Coronary artery (tissue), 2 donors: ENCODE measurements around the gene PHC1.

ENCODE experiments used
- DNase-seq: peaks from one replicate; pipeline ENCODE4 v3.0.0-alpha.2; 2017; ENCODE audit warnings: low spot score
- H3K27ac ChIP-seq, 2 donors: fragments of 200-600 bp; sonication (generic); one replicate each; pipeline ENCODE4 v1.5.1; 2016 to 2019
- H3K4me3 ChIP-seq: fragments of 200-600 bp; sonication (generic); 2 replicates; pipeline ENCODE4 v1.5.1; 2016; ENCODE audit warnings: mild to moderate bottlenecking, moderate library complexity
- TF ChIP-seq, protein P1 (sequence below): fragments of 200-600 bp; sonication (generic); IDR thresholded peaks from one replicate; pipeline ENCODE4 v1.5.1; 2019; ENCODE audit warnings: antibody characterized with exemption

PHC1 gene

DNA sequence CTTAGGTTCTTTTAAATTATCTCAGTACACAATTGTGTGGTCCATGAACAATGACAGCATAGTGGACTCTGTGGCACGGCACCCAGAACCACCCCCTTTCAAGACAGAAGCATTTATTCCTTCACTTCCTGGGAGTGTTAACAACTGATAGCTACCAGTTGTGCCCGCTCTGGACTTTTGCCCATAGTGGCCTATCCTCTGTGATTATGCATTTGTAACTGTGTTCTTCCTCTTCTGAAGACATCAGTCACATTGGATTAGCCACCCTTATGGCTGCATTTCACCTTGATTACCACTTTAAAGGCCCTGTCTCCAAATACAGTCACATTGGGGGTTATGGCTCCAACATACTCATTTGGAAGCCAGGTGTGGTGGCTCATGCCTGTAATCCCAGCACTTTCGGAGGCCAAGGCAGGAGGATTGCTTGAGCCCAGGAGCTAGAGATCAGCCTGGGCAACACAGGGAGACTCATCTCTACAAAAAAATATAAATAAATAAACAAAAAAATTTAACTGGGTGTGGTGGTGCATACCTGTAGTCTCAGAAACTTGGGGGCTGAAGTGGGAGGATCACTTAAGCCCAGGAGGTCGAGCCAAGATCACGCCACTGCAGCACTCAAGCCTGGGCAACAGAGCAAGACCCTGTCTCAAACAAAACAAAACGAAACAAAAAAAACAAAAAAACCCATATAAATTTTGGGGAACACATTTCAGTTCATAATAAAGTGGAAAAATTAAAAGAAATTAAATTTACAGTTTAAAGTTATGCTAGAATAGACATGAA is 27.6 kb upstream of the PHC1 start:
- TF ChIP-seq, protein P1, sequence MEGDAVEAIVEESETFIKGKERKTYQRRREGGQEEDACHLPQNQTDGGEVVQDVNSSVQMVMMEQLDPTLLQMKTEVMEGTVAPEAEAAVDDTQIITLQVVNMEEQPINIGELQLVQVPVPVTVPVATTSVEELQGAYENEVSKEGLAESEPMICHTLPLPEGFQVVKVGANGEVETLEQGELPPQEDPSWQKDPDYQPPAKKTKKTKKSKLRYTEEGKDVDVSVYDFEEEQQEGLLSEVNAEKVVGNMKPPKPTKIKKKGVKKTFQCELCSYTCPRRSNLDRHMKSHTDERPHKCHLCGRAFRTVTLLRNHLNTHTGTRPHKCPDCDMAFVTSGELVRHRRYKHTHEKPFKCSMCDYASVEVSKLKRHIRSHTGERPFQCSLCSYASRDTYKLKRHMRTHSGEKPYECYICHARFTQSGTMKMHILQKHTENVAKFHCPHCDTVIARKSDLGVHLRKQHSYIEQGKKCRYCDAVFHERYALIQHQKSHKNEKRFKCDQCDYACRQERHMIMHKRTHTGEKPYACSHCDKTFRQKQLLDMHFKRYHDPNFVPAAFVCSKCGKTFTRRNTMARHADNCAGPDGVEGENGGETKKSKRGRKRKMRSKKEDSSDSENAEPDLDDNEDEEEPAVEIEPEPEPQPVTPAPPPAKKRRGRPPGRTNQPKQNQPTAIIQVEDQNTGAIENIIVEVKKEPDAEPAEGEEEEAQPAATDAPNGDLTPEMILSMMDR, result no peak
- Histone ChIP-seq H3K27ac (no peak overlapping the region), H3K4me3 (no peak overlapping the region)
- no peak for DNase-seq

DNA sequence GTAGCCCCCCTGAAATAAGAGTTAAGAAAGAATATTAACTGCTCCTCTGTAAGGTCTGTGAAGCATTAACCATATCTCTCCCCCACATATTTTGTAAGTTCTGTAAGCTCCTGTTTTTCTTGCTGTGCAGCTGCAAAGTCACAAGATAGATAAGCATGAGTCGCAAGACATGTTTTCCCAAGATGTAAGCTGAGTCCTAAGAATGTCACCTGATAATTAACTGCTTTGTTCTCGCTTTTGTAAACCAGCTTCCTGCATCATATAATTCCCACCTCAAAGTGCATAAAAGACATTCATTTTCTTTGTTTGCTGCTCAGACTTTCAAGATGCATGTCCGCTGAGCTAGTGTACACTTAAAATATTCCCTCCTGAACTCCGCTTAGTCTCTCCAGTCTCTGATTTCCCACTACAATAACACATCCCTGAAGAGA is 27.0 kb upstream of the PHC1 start:
- Histone ChIP-seq H3K27ac (no peak overlapping the region), H3K4me3 (no peak overlapping the region)
- no peak for DNase-seq
- TF ChIP-seq, protein P1, result no peak

DNA sequence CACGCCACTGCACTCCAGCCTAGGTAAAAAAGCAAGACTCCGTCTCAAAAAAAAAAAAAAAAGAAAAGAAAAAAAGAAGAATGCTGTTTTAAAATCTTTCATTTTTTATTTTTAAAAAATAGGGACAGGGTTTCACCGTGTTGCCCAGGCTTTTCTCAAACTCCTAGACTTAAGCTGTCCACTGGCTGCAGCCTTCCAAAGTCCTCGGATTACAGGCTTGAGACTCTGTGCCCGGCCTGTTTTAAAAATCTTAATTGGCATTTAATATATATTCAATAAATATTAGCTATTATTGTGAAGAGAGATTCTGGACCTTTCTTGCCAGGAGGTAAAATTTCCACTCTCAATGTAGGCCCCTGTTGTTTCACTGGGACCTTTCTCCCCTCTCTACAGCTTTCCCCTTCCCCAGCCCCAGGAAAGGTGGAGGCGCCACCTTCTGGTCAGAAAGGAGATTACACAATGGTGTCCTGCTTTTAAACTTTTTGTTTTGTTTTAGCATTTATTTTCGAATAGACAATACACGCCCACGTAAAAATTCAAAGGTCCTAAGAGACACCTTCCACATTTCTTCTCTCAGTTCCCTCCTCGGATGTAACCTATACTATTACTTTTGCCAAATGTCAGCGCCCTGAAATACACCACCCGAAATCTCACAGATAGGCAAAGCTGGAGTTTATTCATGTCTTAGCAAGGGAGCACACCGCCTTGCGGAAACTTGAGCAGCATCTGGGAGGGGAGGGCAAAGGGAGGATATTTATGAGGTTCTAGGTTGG is 23.8 kb upstream of the PHC1 start:
- Histone ChIP-seq H3K27ac (no peak overlapping the region), H3K4me3 (peak overlapping the region; percentile 69)
- DNase-seq, result no peak
- TF ChIP-seq, protein P1, result peak; percentile 67

DNA sequence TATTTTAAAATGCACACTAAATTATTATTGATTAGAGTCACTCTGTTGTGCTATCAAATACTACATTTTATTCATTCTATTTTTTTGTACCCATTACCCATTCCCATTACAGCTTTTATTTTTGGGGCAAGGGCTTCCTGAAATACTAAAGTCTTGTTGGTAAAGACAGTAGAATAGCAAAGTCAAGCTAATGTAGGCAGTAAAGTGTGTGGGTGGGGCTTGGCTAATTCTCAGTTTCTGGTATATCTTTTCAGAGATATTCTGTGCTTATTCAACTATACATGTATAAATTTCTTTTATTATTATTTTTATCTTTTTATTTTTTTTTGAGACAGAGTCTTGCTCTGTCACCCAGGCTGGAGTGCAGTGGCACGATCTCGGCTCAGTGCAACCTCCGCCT is 22.3 kb upstream of the PHC1 start:
- TF ChIP-seq, protein P1, result no peak
- H3K27ac ChIP-seq, result no peak overlapping the region
- DNase-seq, result no peak
- H3K4me3 ChIP-seq, result no peak overlapping the region

DNA sequence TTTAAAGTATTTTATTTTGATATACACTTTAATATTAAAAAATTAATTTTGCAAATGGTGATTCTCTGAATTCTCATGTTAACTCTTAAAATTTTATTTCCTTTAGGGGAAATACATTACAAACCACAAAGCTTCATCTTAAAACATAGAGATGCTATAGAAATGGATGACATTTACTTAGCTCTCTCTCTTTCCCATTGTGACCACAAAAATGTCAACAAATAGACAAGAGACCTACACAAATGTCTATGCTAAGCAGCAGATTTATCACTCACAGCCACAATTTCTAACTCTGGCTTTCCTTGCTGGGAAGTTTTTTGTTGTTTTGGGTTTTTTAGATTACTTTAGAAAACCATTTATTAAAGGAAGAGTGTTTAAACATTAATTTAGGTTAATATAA is 19.9 kb upstream of the PHC1 start:
- no peak overlapping the region for H3K27ac ChIP-seq
- no peak overlapping the region for H3K4me3 ChIP-seq
- DNase-seq, result no peak
- TF ChIP-seq, protein P1, result no peak

DNA sequence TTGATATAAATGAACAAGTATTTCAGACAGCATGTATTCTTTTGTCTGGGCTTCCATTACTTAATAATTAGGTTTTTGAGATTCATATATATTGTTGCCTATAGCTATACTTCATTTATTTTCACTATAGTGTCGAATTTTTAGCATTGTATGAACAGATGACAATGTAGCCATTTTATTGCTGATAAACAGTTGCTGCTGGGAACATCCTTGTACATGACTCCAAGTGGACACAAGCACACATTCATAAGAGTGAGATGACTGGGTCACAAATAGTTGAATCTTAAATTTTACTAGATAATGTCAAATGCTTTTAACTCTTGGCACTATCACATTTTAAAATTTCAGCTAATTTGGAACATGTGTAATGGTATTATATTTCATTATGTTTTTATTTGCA is 19.3 kb upstream of the PHC1 start:
- H3K4me3 ChIP-seq, result no peak overlapping the region
- DNase-seq, result no peak
- TF ChIP-seq, protein P1, result no peak
- no peak overlapping the region for H3K27ac ChIP-seq

DNA sequence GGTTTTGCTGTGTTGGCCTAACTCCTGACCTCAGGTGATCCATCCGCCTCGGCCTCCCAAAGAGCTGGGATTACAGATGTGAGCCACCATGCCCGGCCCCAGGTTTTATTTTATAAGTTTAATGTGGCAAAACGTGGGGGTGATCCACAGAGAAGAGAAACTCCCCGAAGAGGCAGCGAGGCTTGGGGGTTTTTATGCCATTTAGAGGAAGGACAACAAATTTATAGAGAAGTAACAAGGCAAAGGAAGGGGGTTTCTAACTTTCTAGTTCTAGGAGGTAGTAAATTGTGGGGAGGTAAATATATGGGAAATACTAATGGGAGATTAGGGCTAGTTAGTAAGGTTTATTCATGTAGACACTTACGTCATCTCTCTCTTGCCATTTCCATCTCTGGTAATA is 17.2 kb upstream of the PHC1 start:
- TF ChIP-seq, protein P1, result no peak

More for the DNA sequence above, 17.2 kb upstream of the PHC1 start:
- Histone ChIP-seq H3K27ac (no peak overlapping the region), H3K4me3 (no peak overlapping the region)
- DNase-seq, result no peak
